ENCODE results near the gene TRIM28.

DNA sequence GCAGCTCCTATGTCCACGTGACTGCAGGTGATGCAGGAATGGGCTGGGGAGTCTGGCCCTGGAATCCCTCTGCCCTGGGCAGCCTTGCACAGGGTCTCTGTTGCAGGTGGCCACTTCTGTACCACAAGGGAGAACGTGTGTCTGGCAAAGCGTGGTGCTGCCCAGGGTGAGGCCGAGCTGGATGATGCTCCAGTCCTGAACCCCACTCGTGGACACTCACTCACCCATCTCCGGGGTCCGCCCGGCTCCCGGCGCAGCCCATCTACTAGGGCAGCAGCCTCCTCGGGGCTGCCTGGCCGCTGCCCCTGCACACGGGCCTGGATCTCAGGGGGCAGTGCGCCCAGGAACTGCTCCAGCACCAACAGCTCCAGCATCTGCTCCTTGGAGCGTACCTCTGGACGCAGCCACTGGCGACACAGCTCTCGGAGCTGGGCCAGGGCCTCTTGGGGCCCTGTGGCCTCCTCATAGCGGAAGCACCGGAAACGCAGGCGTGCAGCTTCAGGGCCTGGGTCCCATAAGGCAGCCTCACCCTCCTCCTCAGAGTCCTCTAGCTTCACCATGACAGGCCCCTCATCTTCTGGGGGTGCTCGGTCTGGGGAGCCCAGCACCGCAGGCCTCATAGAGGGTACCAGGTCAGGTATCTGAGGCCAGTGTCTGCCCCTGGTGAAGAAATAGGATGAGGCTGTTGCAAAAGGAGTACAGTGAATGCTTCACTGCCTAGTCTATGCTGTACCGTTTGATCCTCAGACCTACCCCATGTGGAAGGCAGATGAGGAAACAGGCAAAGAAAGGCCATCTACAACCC is 27.1 kb downstream of the TRIM28 start:
- TF ChIP-seq CTCF (IDR thresholded peaks at IDR 0.05; ENCODE audit: poor library complexity), result no peak
- no peak for TF ChIP-seq EZH2phosphoT487 (IDR thresholded peaks at IDR 0.05; ENCODE audit: low read depth, severe bottlenecking, unreplicated experiment)
- no peak for TF ChIP-seq EZH2 (IDR thresholded peaks at IDR 0.05; ENCODE audit: borderline replicate concordance)

All from hepatocyte (in vitro differentiated cells).